Measurements from ENCODE around the gene GNAT1.

Gene GNAT1

DNA sequence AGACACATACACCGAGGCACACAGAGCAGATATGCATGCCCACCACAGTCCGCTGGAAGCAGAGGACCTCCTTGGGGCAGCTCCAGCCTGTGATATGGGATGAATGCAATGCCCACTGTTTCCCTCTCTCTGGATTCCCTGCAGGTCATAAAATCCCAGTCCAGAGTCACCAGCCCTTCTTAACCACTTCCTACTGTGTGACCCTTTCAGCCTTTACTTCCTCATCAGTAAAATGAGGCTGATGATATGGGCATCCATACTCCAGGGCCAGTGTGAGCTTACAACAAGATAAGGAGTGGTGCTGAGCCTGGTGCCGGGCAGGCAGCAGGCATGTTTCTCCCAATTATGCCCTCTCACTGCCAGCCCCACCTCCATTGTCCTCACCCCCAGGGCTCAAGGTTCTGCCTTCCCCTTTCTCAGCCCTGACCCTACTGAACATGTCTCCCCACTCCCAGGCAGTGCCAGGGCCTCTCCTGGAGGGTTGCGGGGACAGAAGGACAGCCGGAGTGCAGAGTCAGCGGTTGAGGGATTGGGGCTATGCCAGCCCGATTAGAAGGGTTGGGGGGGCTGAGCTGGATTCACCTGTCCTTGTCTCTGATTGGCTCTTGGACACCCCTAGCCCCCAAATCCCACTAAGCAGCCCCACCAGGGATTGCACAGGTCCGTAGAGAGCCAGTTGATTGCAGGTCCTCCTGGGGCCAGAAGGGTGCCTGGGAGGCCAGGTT is at the start of gene GNAT1:
Gene GNAT1, plus strand, starts transcription at position 675 of the 725 bp plus-strand sequence. CDS start 116 bp downstream, outside the sequence.
- no peak for DNase-seq (ENCODE audit: low read depth)
- TF ChIP-seq, protein P1, sequence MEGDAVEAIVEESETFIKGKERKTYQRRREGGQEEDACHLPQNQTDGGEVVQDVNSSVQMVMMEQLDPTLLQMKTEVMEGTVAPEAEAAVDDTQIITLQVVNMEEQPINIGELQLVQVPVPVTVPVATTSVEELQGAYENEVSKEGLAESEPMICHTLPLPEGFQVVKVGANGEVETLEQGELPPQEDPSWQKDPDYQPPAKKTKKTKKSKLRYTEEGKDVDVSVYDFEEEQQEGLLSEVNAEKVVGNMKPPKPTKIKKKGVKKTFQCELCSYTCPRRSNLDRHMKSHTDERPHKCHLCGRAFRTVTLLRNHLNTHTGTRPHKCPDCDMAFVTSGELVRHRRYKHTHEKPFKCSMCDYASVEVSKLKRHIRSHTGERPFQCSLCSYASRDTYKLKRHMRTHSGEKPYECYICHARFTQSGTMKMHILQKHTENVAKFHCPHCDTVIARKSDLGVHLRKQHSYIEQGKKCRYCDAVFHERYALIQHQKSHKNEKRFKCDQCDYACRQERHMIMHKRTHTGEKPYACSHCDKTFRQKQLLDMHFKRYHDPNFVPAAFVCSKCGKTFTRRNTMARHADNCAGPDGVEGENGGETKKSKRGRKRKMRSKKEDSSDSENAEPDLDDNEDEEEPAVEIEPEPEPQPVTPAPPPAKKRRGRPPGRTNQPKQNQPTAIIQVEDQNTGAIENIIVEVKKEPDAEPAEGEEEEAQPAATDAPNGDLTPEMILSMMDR (conservative IDR thresholded peaks at IDR 0.05; ENCODE audit: low read depth, low read length): no peak
- H3K4me3 ChIP-seq (ENCODE audit: low read depth, low read length): no peak within 1 kb of the TSS

- no peak for DNase-seq (ENCODE audit: low read depth)
- no peak overlapping the region for H3K4me3 ChIP-seq (ENCODE audit: low read depth, low read length)
- TF ChIP-seq, protein P1 (conservative IDR thresholded peaks at IDR 0.05; ENCODE audit: low read depth, low read length): no peak
Measured at GRCh38 chr3:50146316-50146901, 45.0 kb upstream of the GNAT1 start.

GRCh38 chr3:50147016-50147415 is 44.4 kb upstream of the GNAT1 start:
- TF ChIP-seq, protein P1 (conservative IDR thresholded peaks at IDR 0.05; ENCODE audit: low read depth, low read length): no peak
- DNase-seq (ENCODE audit: low read depth): no peak
- no peak overlapping the region for H3K4me3 ChIP-seq (ENCODE audit: low read depth, low read length)

- TF ChIP-seq, protein P1 (conservative IDR thresholded peaks at IDR 0.05; ENCODE audit: low read depth, low read length): no peak
- DNase-seq (ENCODE audit: low read depth): no peak
Measured at GRCh38 chr3:50147447-50147846, 44.0 kb upstream of the GNAT1 start.

DNA sequence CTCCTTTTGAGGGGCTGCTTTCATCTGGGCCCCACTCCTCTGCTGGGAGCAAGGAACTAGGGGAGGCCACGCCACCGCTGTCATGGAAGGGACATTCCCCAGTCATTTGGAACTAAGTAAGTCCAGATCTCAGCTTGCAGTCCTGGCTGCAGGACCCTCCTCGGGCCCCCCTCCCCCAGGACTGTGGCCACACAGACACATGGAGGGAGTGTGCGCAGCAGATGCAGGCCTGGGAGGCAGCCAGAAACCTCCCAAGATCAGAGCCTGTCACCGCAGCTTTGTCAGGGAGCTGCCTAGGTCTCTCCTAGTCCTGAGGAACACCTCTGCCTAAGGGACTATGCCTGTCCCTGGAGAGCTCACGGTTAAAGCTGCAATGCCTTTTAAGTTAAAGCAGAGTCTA is 43.5 kb upstream of the GNAT1 start:
- no peak overlapping the region for H3K4me3 ChIP-seq (ENCODE audit: low read depth, low read length)
- TF ChIP-seq, protein P1 (conservative IDR thresholded peaks at IDR 0.05; ENCODE audit: low read depth, low read length): no peak
- DNase-seq (ENCODE audit: low read depth): peak; percentile 31

More at GRCh38 chr3:50147447-50147846, 44.0 kb upstream of the GNAT1 start:
- H3K4me3 ChIP-seq (ENCODE audit: low read depth, low read length): no peak overlapping the region

DNA sequence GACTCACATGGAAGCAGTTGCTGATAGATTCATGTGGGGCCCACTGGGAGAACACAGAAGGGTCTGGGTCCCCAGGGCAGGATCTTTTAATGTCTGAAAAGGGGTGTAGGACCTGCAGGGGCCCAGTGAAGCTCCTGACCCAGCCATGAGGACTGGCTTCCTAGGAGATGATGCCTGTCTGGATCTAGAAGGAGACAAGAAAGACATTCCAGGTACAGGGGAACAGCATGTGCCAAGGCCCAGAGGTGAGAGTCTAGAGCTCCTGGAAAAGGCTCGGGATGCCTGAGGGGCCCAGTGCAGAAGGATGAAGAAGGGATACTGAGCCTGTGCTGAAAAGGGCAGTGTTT is 41.0 kb upstream of the GNAT1 start:
- TF ChIP-seq, protein P1 (conservative IDR thresholded peaks at IDR 0.05; ENCODE audit: low read depth, low read length): no peak
- H3K4me3 ChIP-seq (ENCODE audit: low read depth, low read length): no peak overlapping the region
- DNase-seq (ENCODE audit: low read depth): no peak

All from choroid plexus epithelial cell (primary cell).